HEK293 (cell line): ENCODE data around the gene ODAPH.

Experiments used
- CTCF ChIA-PET: fragments of 350-600 bp; formaldehyde crosslinking; extraction: SDS; loops from one replicate; lab custom pipeline; 2021; ENCODE audit warnings: antibody characterized with exemption; lab: Yijun Ruan, JAX
- POLR2A ChIA-PET: fragments of 300-600 bp; formaldehyde crosslinking; extraction: SDS; loops from one replicate; lab custom pipeline; 2020; ENCODE audit warnings: antibody characterized with exemption, inconsistent platforms; lab: Yijun Ruan, JAX
- H3K27ac ChIP-seq: fragments of 200-500 bp; sonication (Bioruptor generic); 2 replicates; pipeline ENCODE4 v1.5.1; 2014; ENCODE audit warnings: low read depth, low read length, control low read depth, inconsistent platforms; ENCODE audit errors: extremely low read depth
- H3K36me3 ChIP-seq, 2 experiments: fragments of 200-500 bp in 1 of 2; sonication (Bioruptor generic) in 1 of 2; 1 replicate in 1 of 2; 2 replicates in 1 of 2; pipeline ENCODE4 v1.5.1; 2014 to 2017; ENCODE audit warnings: inconsistent platforms in 2 of 2, low read length in 2 of 2; ENCODE audit not compliant: control insufficient read depth in 2 of 2, insufficient read depth in 1 of 2
- H3K4me1 ChIP-seq: fragments of 200-500 bp; sonication (Bioruptor generic); 2 replicates; pipeline ENCODE4 v1.5.1; 2014; ENCODE audit warnings: mild to moderate bottlenecking, low read length, inconsistent platforms; ENCODE audit not compliant: control insufficient read depth, insufficient read depth
- H3K4me3 ChIP-seq: 2 replicates; pipeline ENCODE4 v1.5.1; 2011; ENCODE audit warnings: low read depth, mild to moderate bottlenecking, control low read depth, low read length, moderate library complexity
- H3K9me3 ChIP-seq: fragments of 200-500 bp; sonication (Bioruptor generic); 2 replicates; pipeline ENCODE4 v1.5.1; 2014; ENCODE audit warnings: low read depth, low read length, inconsistent platforms; ENCODE audit not compliant: control insufficient read depth, insufficient read depth
- FEZF1 ChIP-seq: fragments of 450-650 bp; formaldehyde crosslinking; IDR thresholded peaks from 2 replicates; pipeline ENCODE4 v1.5.1; 2016; ENCODE audit warnings: missing biosample characterization, missing genetic modification characterization
- HOXC10 ChIP-seq: sonication (generic); formaldehyde crosslinking; IDR thresholded peaks from 2 replicates; pipeline ENCODE4 v1.8.1; 2023; ENCODE audit warnings: mild to moderate bottlenecking, missing genetic modification reagents
- KLF16 ChIP-seq: fragments of 450-650 bp; formaldehyde crosslinking; IDR thresholded peaks from 2 replicates; pipeline ENCODE4 v1.5.1; 2017; ENCODE audit warnings: missing biosample characterization, missing genetic modification characterization
- KLF8 ChIP-seq: fragments of 450-650 bp; formaldehyde crosslinking; IDR thresholded peaks from 2 replicates; pipeline ENCODE4 v1.5.1; 2016; ENCODE audit warnings: missing biosample characterization, missing genetic modification characterization
- MZF1 ChIP-seq: fragments of 450-650 bp; formaldehyde crosslinking; IDR thresholded peaks from 2 replicates; pipeline ENCODE4 v1.5.1; 2017; ENCODE audit warnings: missing biosample characterization, missing genetic modification characterization, borderline replicate concordance
- TRIM28 ChIP-seq: IDR thresholded peaks from 2 replicates; pipeline ENCODE4 v1.6.1; 2011; ENCODE audit warnings: low read length, control low read depth, borderline replicate concordance
- ZFP41 ChIP-seq: fragments of 450-650 bp; formaldehyde crosslinking; IDR thresholded peaks from 2 replicates; pipeline ENCODE4 v1.5.1; 2016; ENCODE audit warnings: missing biosample characterization, missing genetic modification characterization, borderline replicate concordance
- ZIC2 ChIP-seq: fragments of 450-650 bp; formaldehyde crosslinking; IDR thresholded peaks from 2 replicates; pipeline ENCODE4 v1.5.1; 2016; ENCODE audit warnings: missing biosample characterization, missing genetic modification characterization
- ZNF10 ChIP-seq: fragments of 450-650 bp; formaldehyde crosslinking; IDR thresholded peaks from 2 replicates; pipeline ENCODE4 v1.5.1; 2017; ENCODE audit warnings: missing biosample characterization, missing genetic modification characterization
- ZNF221 ChIP-seq: fragments of 450-650 bp; formaldehyde crosslinking; IDR thresholded peaks from 2 replicates; pipeline ENCODE4 v1.5.1; 2017; ENCODE audit warnings: missing biosample characterization, missing genetic modification characterization, borderline replicate concordance
- ZNF335 ChIP-seq: fragments of 450-650 bp; formaldehyde crosslinking; conservative IDR thresholded peaks from 2 replicates; pipeline ENCODE4 v1.5.1; 2016; ENCODE audit warnings: missing biosample characterization, missing genetic modification characterization
- ZNF354C ChIP-seq: fragments of 450-650 bp; formaldehyde crosslinking; IDR thresholded peaks from 2 replicates; pipeline ENCODE4 v1.5.1; 2016; ENCODE audit warnings: missing biosample characterization, missing genetic modification characterization, low read depth, borderline replicate concordance
- ZNF391 ChIP-seq: fragments of 450-650 bp; formaldehyde crosslinking; IDR thresholded peaks from 2 replicates; pipeline ENCODE4 v1.5.1; 2016; ENCODE audit warnings: low read depth, missing biosample characterization, missing genetic modification characterization, borderline replicate concordance
- ZNF48 ChIP-seq: fragments of 450-650 bp; formaldehyde crosslinking; IDR thresholded peaks from 2 replicates; pipeline ENCODE4 v1.5.1; 2016; ENCODE audit warnings: missing biosample characterization, missing genetic modification characterization
- ZNF514 ChIP-seq: fragments of 450-650 bp; formaldehyde crosslinking; IDR thresholded peaks from 2 replicates; pipeline ENCODE4 v1.5.1; 2016; ENCODE audit warnings: missing biosample characterization, missing genetic modification characterization
- ZNF596 ChIP-seq: fragments of 450-650 bp; IDR thresholded peaks from 2 replicates; pipeline ENCODE4 v1.5.0; 2018; ENCODE audit warnings: missing biosample characterization, mild to moderate bottlenecking, missing genetic modification characterization, moderate library complexity
- ZNF610 ChIP-seq: fragments of 450-650 bp; formaldehyde crosslinking; IDR thresholded peaks from 2 replicates; pipeline ENCODE4 v1.5.1; 2016; ENCODE audit warnings: missing biosample characterization, missing genetic modification characterization, borderline replicate concordance
- ZNF670 ChIP-seq: fragments of 450-650 bp; formaldehyde crosslinking; IDR thresholded peaks from 2 replicates; pipeline ENCODE4 v1.5.1; 2016; ENCODE audit warnings: missing biosample characterization, missing genetic modification characterization, low read depth
- ZNF701 ChIP-seq: fragments of 450-650 bp; formaldehyde crosslinking; IDR thresholded peaks from 2 replicates; pipeline ENCODE4 v1.5.1; 2016; ENCODE audit warnings: missing biosample characterization, missing genetic modification characterization
- ZNF768 ChIP-seq: fragments of 450-650 bp; formaldehyde crosslinking; IDR thresholded peaks from 2 replicates; pipeline ENCODE4 v1.5.1; 2018; ENCODE audit warnings: missing biosample characterization, mild to moderate bottlenecking, missing genetic modification characterization
- TF ChIP-seq, protein P1 (sequence below): fragments of 450-650 bp; formaldehyde crosslinking; IDR thresholded peaks from 2 replicates; pipeline ENCODE4 v1.5.1; 2017; ENCODE audit warnings: missing biosample characterization, mild to moderate bottlenecking, missing genetic modification characterization, moderate library complexity
- TF ChIP-seq, protein P2 (sequence below): fragments of 450-650 bp; formaldehyde crosslinking; IDR thresholded peaks from 2 replicates; pipeline ENCODE4 v1.5.1; 2016; ENCODE audit warnings: missing biosample characterization, missing genetic modification characterization
- TF ChIP-seq, protein P3 (sequence below): fragments of 450-650 bp; formaldehyde crosslinking; IDR thresholded peaks from 2 replicates; pipeline ENCODE4 v1.5.1; 2016; ENCODE audit warnings: missing biosample characterization, missing genetic modification characterization

ODAPH gene

DNA sequence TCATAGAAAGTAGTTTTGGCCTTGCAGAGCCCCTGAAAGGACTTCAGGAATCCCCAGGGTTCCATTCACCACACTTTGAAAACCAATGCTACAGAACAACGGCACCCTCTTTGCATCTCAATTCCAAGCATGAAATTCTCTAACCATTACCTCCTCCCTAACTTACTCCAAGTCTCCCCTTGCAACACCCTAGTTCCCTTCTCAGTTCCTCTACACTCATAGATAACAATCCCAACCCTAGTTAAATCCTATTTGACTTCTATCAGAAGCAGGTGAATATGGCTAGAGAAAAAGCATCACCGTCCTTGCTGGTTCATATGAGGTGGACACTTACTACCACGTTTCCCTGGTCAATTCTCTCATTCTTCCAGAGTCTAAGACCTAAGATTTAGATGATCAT, 44.0 kb upstream of the ODAPH start:
- ChIA-PET POLR2A (no interaction called here), CTCF (no interaction called here)
- Histone ChIP-seq H3K36me3 (peaks cover 0 to 17% of the 10 kb centered on the region in 2 experiments), H3K9me3 (no peaks in the 10 kb centered on the region)
- TF ChIP-seq ZNF10 (tag by site-specific recombination): no peak
- TF ChIP-seq, all 188 proteins: peak for 0
- Histone ChIP-seq H3K4me3 (no peak overlapping the region), H3K4me1 (no peaks in the 10 kb centered on the region), H3K27ac (no peak overlapping the region)

DNA sequence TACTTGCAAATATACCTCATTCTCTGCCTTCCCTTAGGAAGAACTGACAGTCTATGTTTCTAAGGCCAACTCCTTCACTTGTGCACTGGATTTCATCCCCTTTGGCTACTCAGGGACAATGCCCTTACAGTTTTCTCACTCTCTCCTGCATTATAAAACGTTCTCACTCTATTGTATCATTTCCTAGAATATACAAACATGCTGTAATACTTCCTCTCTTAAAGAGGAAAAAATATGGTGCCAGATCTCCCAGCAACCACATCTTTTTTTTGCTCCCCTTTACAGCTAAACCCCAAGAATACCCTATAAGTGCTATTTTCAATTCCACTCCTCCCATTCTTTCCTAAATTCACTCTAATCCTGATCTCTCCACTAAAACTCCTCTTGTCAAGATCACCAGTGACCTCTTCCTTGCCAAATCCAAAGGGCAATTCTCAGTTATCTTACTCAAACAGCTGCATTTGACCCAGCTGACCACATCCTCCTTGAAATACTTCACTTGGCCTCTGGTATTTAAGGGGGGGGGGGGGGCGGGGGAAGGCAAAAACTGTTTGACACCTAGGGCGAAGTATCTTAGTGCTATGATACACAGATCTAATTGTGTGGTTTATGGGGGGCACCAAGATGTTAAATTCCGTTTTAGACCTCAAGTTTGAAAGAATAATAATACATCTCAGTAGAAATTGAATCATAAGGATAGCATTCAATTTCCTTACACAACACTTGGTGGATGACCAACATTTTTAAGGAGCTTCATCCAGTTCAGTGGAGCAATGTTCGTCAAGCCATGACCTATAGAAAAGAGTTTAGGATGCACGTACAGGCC, 43.3 kb upstream of the ODAPH start:
- H3K4me1 ChIP-seq: no peaks in the 10 kb centered on the region

DNA sequence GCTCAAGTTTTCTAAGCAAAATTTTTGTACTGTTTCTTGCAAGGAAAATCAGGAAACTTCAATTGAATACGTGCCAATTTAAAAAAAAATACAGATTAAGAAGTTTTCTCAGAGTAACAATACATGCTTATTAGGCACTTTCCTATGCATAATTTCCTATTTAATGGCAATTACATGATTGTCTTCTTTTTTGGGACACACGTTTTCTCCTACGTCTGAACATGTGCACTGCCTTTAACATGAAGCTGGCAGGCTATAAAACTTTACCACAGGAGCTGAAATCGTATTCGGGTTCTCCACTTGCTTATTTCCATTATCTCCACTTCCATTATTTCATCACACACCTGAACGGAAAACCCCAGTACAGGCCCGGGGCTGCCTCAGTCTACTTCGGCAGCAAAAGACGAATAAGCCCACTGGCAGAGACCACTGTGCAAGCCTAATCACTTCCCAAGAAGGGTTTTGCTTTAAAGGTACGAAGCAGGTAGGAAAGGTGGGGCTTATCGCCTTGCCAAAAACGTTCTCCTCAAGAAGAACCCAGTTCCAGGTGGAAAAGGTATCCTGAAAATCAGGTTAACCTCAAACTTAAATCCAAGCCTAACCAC, 42.2 kb upstream of the ODAPH start:
- no peak for TF ChIP-seq ZNF596 (tag by site-specific recombination)
- no peak for TF ChIP-seq ZNF670 (tag by site-specific recombination)
- TF ChIP-seq, protein P1, sequence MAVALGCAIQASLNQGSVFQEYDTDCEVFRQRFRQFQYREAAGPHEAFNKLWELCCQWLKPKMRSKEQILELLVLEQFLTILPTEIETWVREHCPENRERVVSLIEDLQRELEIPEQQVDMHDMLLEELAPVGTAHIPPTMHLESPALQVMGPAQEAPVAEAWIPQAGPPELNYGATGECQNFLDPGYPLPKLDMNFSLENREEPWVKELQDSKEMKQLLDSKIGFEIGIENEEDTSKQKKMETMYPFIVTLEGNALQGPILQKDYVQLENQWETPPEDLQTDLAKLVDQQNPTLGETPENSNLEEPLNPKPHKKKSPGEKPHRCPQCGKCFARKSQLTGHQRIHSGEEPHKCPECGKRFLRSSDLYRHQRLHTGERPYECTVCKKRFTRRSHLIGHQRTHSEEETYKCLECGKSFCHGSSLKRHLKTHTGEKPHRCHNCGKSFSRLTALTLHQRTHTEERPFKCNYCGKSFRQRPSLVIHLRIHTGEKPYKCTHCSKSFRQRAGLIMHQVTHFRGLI: no peak
- no peak for TF ChIP-seq KLF16 (tag by site-specific recombination)
- TF ChIP-seq, protein P2, sequence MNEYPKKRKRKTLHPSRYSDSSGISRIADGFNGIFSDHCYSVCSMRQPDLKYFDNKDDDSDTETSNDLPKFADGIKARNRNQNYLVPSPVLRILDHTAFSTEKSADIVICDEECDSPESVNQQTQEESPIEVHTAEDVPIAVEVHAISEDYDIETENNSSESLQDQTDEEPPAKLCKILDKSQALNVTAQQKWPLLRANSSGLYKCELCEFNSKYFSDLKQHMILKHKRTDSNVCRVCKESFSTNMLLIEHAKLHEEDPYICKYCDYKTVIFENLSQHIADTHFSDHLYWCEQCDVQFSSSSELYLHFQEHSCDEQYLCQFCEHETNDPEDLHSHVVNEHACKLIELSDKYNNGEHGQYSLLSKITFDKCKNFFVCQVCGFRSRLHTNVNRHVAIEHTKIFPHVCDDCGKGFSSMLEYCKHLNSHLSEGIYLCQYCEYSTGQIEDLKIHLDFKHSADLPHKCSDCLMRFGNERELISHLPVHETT (tag by site-specific recombination): no peak
- TF ChIP-seq ZNF48 (tag by site-specific recombination): no peak
- no peak for TF ChIP-seq ZNF221
- TF ChIP-seq, protein P3, sequence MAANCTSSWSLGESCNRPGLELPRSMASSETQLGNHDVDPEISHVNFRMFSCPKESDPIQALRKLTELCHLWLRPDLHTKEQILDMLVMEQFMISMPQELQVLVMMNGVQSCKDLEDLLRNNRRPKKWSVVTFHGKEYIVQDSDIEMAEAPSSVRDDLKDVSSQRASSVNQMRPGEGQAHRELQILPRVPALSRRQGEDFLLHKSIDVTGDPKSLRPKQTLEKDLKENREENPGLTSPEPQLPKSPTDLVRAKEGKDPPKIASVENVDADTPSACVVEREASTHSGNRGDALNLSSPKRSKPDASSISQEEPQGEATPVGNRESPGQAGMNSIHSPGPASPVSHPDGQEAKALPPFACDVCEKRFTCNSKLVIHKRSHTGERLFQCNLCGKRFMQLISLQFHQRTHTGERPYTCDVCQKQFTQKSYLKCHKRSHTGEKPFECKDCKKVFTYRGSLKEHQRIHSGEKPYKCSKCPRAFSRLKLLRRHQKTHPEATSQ: no peak
- TF ChIP-seq KLF8 (tag by site-specific recombination): no peak
- no peak for TF ChIP-seq ZNF514 (tag by site-specific recombination)
- Histone ChIP-seq H3K9me3 (no peaks in the 10 kb centered on the region), H3K27ac (peak overlapping the region; percentile 75), H3K36me3 (peaks cover 0 to 28% of the 10 kb centered on the region in 2 experiments; a peak in 2 of 3 replicates), H3K4me3 (peak overlapping the region; percentile 59), H3K4me1 (no peaks in the 10 kb centered on the region)
- ChIA-PET POLR2A (interaction anchor here (1.1 to 1.9 kb wide), 4 partner anchors 13 to 211 kb away, joined by 3 to 5 read pairs (median 4); partner anchors contain the start of gene USO1), CTCF (interaction anchor here (0.6 kb wide), 1 partner anchor 39 kb away, joined by 3 read pairs; no protein-coding TSS in a partner anchor)

More for the DNA sequence above, 43.3 kb upstream of the ODAPH start:
- TF ChIP-seq ZFP41 (tag by site-specific recombination) (no peak), ZNF701 (tag by site-specific recombination) (no peak), HOXC10 (no peak), ZNF514 (tag by site-specific recombination) (no peak), MZF1 (no peak), ZNF610 (tag by site-specific recombination) (no peak), ZNF335 (tag by site-specific recombination) (no peak), TRIM28 (no peak), ZNF391 (tag by site-specific recombination) (no peak), ZIC2 (tag by site-specific recombination) (no peak), ZNF354C (no peak), FEZF1 (tag by site-specific recombination) (no peak), ZNF768 (tag by site-specific recombination) (no peak)
- TF ChIP-seq, protein P1: no peak
- POLR2A ChIA-PET: no interaction called here
- CTCF ChIA-PET: interaction anchor here (0.6 kb wide), 1 partner anchor 40 kb away, joined by 3 read pairs; no protein-coding TSS in a partner anchor
- Histone ChIP-seq H3K36me3 (peaks cover 0 to 21% of the 10 kb centered on the region in 2 experiments; a peak in 2 of 3 replicates), H3K4me3 (no peak overlapping the region; the same call in 1 of the 2 replicates), H3K27ac (no peak overlapping the region), H3K9me3 (no peaks in the 10 kb centered on the region)
